Stimulated activated CD8-positive, alpha-beta memory T cell treated with anti-CD3 and anti-CD28 coated beads, Interleukin-15, amount 100 ng/mL, for 1 hour (primary cell): Measurements from ENCODE around the gene SLC17A9.

ENCODE experiments used
- DNase-seq: peaks from one replicate; pipeline ENCODE4 v3.0.0-alpha.2; 2020; ENCODE audit warnings: low read depth

Gene SLC17A9

GRCh38 chr20:62938105-62938888, 14.2 kb upstream of the SLC17A9 start, which contains the start of gene GID8:
Gene GID8, plus strand, starts transcription at chr20:62938147. Its CDS starts 3,356 bp downstream, at chr20:62941503.
- no peak for DNase-seq

- DNase-seq, result no peak
Observed at GRCh38 chr20:62940875-62941274, 11.6 kb upstream of the SLC17A9 start.

GRCh38 chr20:62941792-62942191, 10.7 kb upstream of the SLC17A9 start:
- DNase-seq, result no peak

GRCh38 chr20:62942456-62942855, 10.1 kb upstream of the SLC17A9 start:
- DNase-seq, result no peak

- no peak for DNase-seq
Observed at GRCh38 chr20:62943396-62943795, 9.1 kb upstream of the SLC17A9 start.

- DNase-seq, result no peak
Observed at GRCh38 chr20:62944184-62944583, 8.3 kb upstream of the SLC17A9 start.

- DNase-seq, result no peak
Observed at GRCh38 chr20:62944746-62945145, 7.8 kb upstream of the SLC17A9 start.

- no peak for DNase-seq
Observed at GRCh38 chr20:62945771-62946339, 6.7 kb upstream of the SLC17A9 start.

GRCh38 chr20:62946918-62947317, 5.6 kb upstream of the SLC17A9 start:
- DNase-seq, result no peak

- no peak for DNase-seq
Observed at GRCh38 chr20:62947532-62948300, 4.8 kb upstream of the SLC17A9 start.

- no peak for DNase-seq
Observed at GRCh38 chr20:62949153-62949821, 3.2 kb upstream of the SLC17A9 start.

GRCh38 chr20:62949962-62950361, 2.5 kb upstream of the SLC17A9 start:
- DNase-seq, result no peak

GRCh38 chr20:62950741-62951140, 1.8 kb upstream of the SLC17A9 start:
- DNase-seq, result no peak

GRCh38 chr20:62951143-62951895, 1.2 kb upstream of the SLC17A9 start:
- no peak for DNase-seq

- DNase-seq, result no peak
Observed at GRCh38 chr20:62951896-62952372, 575 bp upstream of the SLC17A9 start.

- no peak for DNase-seq
Observed at GRCh38 chr20:62952968-62953838, 694 bp downstream of the SLC17A9 start.

GRCh38 chr20:62953839-62954703, 1.6 kb downstream of the SLC17A9 start:
- DNase-seq, result peak; percentile 43

- DNase-seq, result no peak
Observed at GRCh38 chr20:62955519-62956386, 3.2 kb downstream of the SLC17A9 start.
